HEK293 (cell line): ENCODE measurements around the gene NUMB.

Experiments
- CTCF ChIA-PET: fragments of 350-600 bp; formaldehyde crosslinking; extraction: SDS; loops from one replicate; lab custom pipeline; 2021; ENCODE audit warnings: antibody characterized with exemption; lab: Yijun Ruan, JAX
- POLR2A ChIA-PET: fragments of 300-600 bp; formaldehyde crosslinking; extraction: SDS; loops from one replicate; lab custom pipeline; 2020; ENCODE audit warnings: antibody characterized with exemption, inconsistent platforms; lab: Yijun Ruan, JAX
- H3K27ac ChIP-seq: fragments of 200-500 bp; sonication (Bioruptor generic); 2 replicates; pipeline ENCODE4 v1.5.1; 2014; ENCODE audit warnings: low read depth, low read length, control low read depth, inconsistent platforms; ENCODE audit errors: extremely low read depth
- H3K36me3 ChIP-seq, 2 experiments: fragments of 200-500 bp in 1 of 2; sonication (Bioruptor generic) in 1 of 2; 1 replicate in 1 of 2; 2 replicates in 1 of 2; pipeline ENCODE4 v1.5.1; 2014 to 2017; ENCODE audit warnings: inconsistent platforms in 2 of 2, low read length in 2 of 2; ENCODE audit not compliant: control insufficient read depth in 2 of 2, insufficient read depth in 1 of 2
- H3K4me1 ChIP-seq: fragments of 200-500 bp; sonication (Bioruptor generic); 2 replicates; pipeline ENCODE4 v1.5.1; 2014; ENCODE audit warnings: mild to moderate bottlenecking, low read length, inconsistent platforms; ENCODE audit not compliant: control insufficient read depth, insufficient read depth
- H3K4me3 ChIP-seq: 2 replicates; pipeline ENCODE4 v1.5.1; 2011; ENCODE audit warnings: low read depth, mild to moderate bottlenecking, control low read depth, low read length, moderate library complexity
- H3K9me3 ChIP-seq: fragments of 200-500 bp; sonication (Bioruptor generic); 2 replicates; pipeline ENCODE4 v1.5.1; 2014; ENCODE audit warnings: low read depth, low read length, inconsistent platforms; ENCODE audit not compliant: control insufficient read depth, insufficient read depth
- BCL11B ChIP-seq: fragments of 450-650 bp; formaldehyde crosslinking; IDR thresholded peaks from 2 replicates; pipeline ENCODE4 v1.5.1; 2016; ENCODE audit warnings: low read depth, missing biosample characterization, missing genetic modification characterization
- GLIS2 ChIP-seq: fragments of 450-650 bp; formaldehyde crosslinking; IDR thresholded peaks from 2 replicates; pipeline ENCODE4 v1.5.1; 2016; ENCODE audit warnings: missing biosample characterization, missing genetic modification characterization
- HOXA7 ChIP-seq: sonication (generic); formaldehyde crosslinking; IDR thresholded peaks from 2 replicates; pipeline ENCODE4 v1.8.1; 2022; ENCODE audit warnings: missing genetic modification reagents, borderline replicate concordance
- HOXC10 ChIP-seq: sonication (generic); formaldehyde crosslinking; IDR thresholded peaks from 2 replicates; pipeline ENCODE4 v1.8.1; 2023; ENCODE audit warnings: mild to moderate bottlenecking, missing genetic modification reagents
- MZF1 ChIP-seq: fragments of 450-650 bp; formaldehyde crosslinking; IDR thresholded peaks from 2 replicates; pipeline ENCODE4 v1.5.1; 2017; ENCODE audit warnings: missing biosample characterization, missing genetic modification characterization, borderline replicate concordance
- WT1 ChIP-seq: fragments of 450-650 bp; formaldehyde crosslinking; IDR thresholded peaks from 2 replicates; pipeline ENCODE4 v1.5.1; 2016; ENCODE audit warnings: missing biosample characterization, missing genetic modification characterization
- ZBTB26 ChIP-seq: fragments of 450-650 bp; formaldehyde crosslinking; optimal IDR thresholded peaks from 2 replicates; pipeline ENCODE3; 2016; ENCODE audit warnings: missing biosample characterization, mild to moderate bottlenecking, missing genetic modification characterization
- ZFP3 ChIP-seq: fragments of 450-650 bp; formaldehyde crosslinking; IDR thresholded peaks from 2 replicates; pipeline ENCODE4 v1.5.1; 2016; ENCODE audit warnings: low read depth, missing biosample characterization, missing genetic modification characterization
- ZIC2 ChIP-seq: fragments of 450-650 bp; formaldehyde crosslinking; IDR thresholded peaks from 2 replicates; pipeline ENCODE4 v1.5.1; 2016; ENCODE audit warnings: missing biosample characterization, missing genetic modification characterization
- ZNF121 ChIP-seq: fragments of 450-650 bp; formaldehyde crosslinking; IDR thresholded peaks from 2 replicates; pipeline ENCODE4 v1.5.1; 2016; ENCODE audit warnings: missing biosample characterization, missing genetic modification characterization
- ZNF138 ChIP-seq: fragments of 450-650 bp; formaldehyde crosslinking; IDR thresholded peaks from 2 replicates; pipeline ENCODE4 v1.5.1; 2016; ENCODE audit warnings: missing biosample characterization, missing genetic modification characterization, borderline replicate concordance
- ZNF184 ChIP-seq: fragments of 450-650 bp; IDR thresholded peaks from 2 replicates; pipeline ENCODE4 v1.5.1; 2018; ENCODE audit warnings: missing biosample characterization, mild to moderate bottlenecking, missing genetic modification characterization
- ZNF2 ChIP-seq: fragments of 450-650 bp; formaldehyde crosslinking; IDR thresholded peaks from 2 replicates; pipeline ENCODE4 v1.5.1; 2016; ENCODE audit warnings: missing biosample characterization, missing genetic modification characterization
- ZNF341 ChIP-seq: fragments of 450-650 bp; formaldehyde crosslinking; IDR thresholded peaks from 2 replicates; pipeline ENCODE4; 2016; ENCODE audit warnings: low read depth, missing biosample characterization, missing genetic modification characterization
- ZNF366 ChIP-seq: fragments of 450-650 bp; formaldehyde crosslinking; conservative IDR thresholded peaks from 2 replicates; pipeline ENCODE4 v1.5.1; 2016; ENCODE audit warnings: missing biosample characterization, missing genetic modification characterization
- ZNF423 ChIP-seq: fragments of 450-650 bp; formaldehyde crosslinking; IDR thresholded peaks from 2 replicates; pipeline ENCODE4 v1.5.1; 2016; ENCODE audit warnings: missing biosample characterization, missing genetic modification characterization
- ZNF433 ChIP-seq: fragments of 450-650 bp; formaldehyde crosslinking; IDR thresholded peaks from 2 replicates; pipeline ENCODE4 v1.5.1; 2016; ENCODE audit warnings: missing biosample characterization, missing genetic modification characterization, low read depth
- ZNF549 ChIP-seq: fragments of 450-650 bp; IDR thresholded peaks from 2 replicates; pipeline ENCODE4 v1.5.1; 2018; ENCODE audit warnings: missing biosample characterization, missing genetic modification characterization, mild to moderate bottlenecking, inconsistent platforms, moderate library complexity
- ZNF558 ChIP-seq: fragments of 450-650 bp; formaldehyde crosslinking; IDR thresholded peaks from 2 replicates; pipeline ENCODE4 v1.5.1; 2016; ENCODE audit warnings: missing biosample characterization, missing genetic modification characterization
- ZNF585B ChIP-seq: fragments of 450-650 bp; formaldehyde crosslinking; IDR thresholded peaks from 2 replicates; pipeline ENCODE4 v1.5.1; 2016; ENCODE audit warnings: missing biosample characterization, missing genetic modification characterization
- ZNF701 ChIP-seq: fragments of 450-650 bp; formaldehyde crosslinking; IDR thresholded peaks from 2 replicates; pipeline ENCODE4 v1.5.1; 2016; ENCODE audit warnings: missing biosample characterization, missing genetic modification characterization
- ZNF768 ChIP-seq: fragments of 450-650 bp; formaldehyde crosslinking; IDR thresholded peaks from 2 replicates; pipeline ENCODE4 v1.5.1; 2018; ENCODE audit warnings: missing biosample characterization, mild to moderate bottlenecking, missing genetic modification characterization
- ZSCAN16 ChIP-seq: fragments of 450-650 bp; formaldehyde crosslinking; IDR thresholded peaks from 2 replicates; pipeline ENCODE4 v1.5.1; 2016; ENCODE audit warnings: missing biosample characterization, missing genetic modification characterization
- ZSCAN4 ChIP-seq: fragments of 450-650 bp; formaldehyde crosslinking; IDR thresholded peaks from 2 replicates; pipeline ENCODE4 v1.5.1; 2017; ENCODE audit warnings: missing biosample characterization, missing genetic modification characterization
- ZXDB ChIP-seq: fragments of 450-650 bp; formaldehyde crosslinking; IDR thresholded peaks from 2 replicates; pipeline ENCODE4 v1.5.1; 2016; ENCODE audit warnings: missing biosample characterization, missing genetic modification characterization
- TF ChIP-seq, protein P1 (sequence below): fragments of 450-650 bp; formaldehyde crosslinking; IDR thresholded peaks from 2 replicates; pipeline ENCODE4 v1.5.1; 2016; ENCODE audit warnings: missing biosample characterization, missing genetic modification characterization
- TF ChIP-seq, protein P2 (sequence below): fragments of 450-650 bp; formaldehyde crosslinking; IDR thresholded peaks from 2 replicates; pipeline ENCODE4 v1.5.1; 2016; ENCODE audit warnings: missing biosample characterization, missing genetic modification characterization
- TF ChIP-seq, protein P3 (sequence below): fragments of 450-650 bp; formaldehyde crosslinking; IDR thresholded peaks from 2 replicates; pipeline ENCODE4 v1.5.1; 2017; ENCODE audit warnings: missing biosample characterization, missing genetic modification characterization

NUMB gene

GRCh38 chr14:73236752-73237218 is 221.6 kb downstream of the NUMB start (continued):
- no peak for TF ChIP-seq ZNF121 (tag by site-specific recombination)
- no peak for TF ChIP-seq GLIS2 (tag by site-specific recombination)
- no peak for TF ChIP-seq ZNF184 (tag by site-specific recombination)
- no peak for TF ChIP-seq BCL11B
- peak; percentile 97 for TF ChIP-seq ZNF366 (tag by site-specific recombination)
- no peak for TF ChIP-seq ZNF423 (tag by site-specific recombination)
- no peak for TF ChIP-seq ZXDB (tag by site-specific recombination)
- TF ChIP-seq, protein P1, sequence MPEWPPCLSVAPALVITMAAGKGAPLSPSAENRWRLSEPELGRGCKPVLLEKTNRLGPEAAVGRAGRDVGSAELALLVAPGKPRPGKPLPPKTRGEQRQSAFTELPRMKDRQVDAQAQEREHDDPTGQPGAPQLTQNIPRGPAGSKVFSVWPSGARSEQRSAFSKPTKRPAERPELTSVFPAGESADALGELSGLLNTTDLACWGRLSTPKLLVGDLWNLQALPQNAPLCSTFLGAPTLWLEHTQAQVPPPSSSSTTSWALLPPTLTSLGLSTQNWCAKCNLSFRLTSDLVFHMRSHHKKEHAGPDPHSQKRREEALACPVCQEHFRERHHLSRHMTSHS (tag by site-specific recombination): no peak
- no peak for TF ChIP-seq ZNF768 (tag by site-specific recombination)
- TF ChIP-seq WT1: no peak

- no peak overlapping the region for H3K4me3 ChIP-seq
- H3K9me3 ChIP-seq: no peaks in the 10 kb centered on the region
- no peaks in the 10 kb centered on the region for H3K36me3 ChIP-seq
- TF ChIP-seq ZNF585B: no peak
- no peak for TF ChIP-seq ZNF2 (tag by site-specific recombination)
- TF ChIP-seq HOXC10: no peak
- no peak for TF ChIP-seq ZNF558 (tag by site-specific recombination)
- TF ChIP-seq ZBTB26 (tag by site-specific recombination): no peak
- no peak for TF ChIP-seq ZFP3 (tag by site-specific recombination)
- TF ChIP-seq ZNF433: no peak
- TF ChIP-seq ZNF549: no peak
- TF ChIP-seq, protein P2, sequence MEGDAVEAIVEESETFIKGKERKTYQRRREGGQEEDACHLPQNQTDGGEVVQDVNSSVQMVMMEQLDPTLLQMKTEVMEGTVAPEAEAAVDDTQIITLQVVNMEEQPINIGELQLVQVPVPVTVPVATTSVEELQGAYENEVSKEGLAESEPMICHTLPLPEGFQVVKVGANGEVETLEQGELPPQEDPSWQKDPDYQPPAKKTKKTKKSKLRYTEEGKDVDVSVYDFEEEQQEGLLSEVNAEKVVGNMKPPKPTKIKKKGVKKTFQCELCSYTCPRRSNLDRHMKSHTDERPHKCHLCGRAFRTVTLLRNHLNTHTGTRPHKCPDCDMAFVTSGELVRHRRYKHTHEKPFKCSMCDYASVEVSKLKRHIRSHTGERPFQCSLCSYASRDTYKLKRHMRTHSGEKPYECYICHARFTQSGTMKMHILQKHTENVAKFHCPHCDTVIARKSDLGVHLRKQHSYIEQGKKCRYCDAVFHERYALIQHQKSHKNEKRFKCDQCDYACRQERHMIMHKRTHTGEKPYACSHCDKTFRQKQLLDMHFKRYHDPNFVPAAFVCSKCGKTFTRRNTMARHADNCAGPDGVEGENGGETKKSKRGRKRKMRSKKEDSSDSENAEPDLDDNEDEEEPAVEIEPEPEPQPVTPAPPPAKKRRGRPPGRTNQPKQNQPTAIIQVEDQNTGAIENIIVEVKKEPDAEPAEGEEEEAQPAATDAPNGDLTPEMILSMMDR: no peak
- peaks cover 13% of the 10 kb centered on the region for H3K4me1 ChIP-seq
- POLR2A ChIA-PET: interaction anchor here (0.5 kb wide), 1 partner anchor 10 kb away, joined by 5 read pairs; no protein-coding TSS in a partner anchor
- H3K27ac ChIP-seq: no peak overlapping the region
- CTCF ChIA-PET: interaction anchor here (0.9 kb wide), 1 partner anchor 59 kb away, joined by 4 read pairs; no protein-coding TSS in a partner anchor
Measured at GRCh38 chr14:73236157-73236556, 222.2 kb downstream of the NUMB start.

DNA sequence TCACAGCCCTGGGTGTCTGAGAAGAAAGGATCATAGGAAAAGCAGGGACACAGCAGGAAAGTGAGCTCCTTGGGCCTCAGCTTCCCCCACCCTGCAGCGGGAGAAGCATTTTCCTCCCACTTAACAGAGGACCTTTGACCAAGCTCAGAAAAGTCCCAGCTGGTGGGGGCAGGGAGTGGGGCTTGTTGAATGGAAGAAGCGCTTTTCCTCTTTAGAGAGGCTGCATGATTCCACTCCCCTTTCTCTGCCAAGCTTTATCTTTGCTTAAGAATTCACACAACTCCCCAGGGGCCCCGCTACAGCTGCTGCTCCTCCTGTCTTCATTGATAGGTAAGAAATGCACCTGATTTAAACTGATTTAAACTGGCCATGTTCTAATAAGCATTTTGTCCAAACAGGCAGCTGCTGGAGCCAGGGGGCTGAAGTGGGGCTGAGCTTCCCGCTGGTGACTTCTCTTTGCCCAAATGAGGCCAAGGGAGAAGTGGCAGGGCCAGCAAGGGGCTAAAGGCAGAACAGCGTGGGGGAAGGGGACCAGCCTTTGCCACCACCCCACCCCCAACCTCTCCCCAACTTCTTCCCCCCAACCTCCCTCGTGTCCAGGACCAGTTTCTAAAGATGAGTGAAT is 222.7 kb downstream of the NUMB start:
- TF ChIP-seq HOXA7 (CRISPR knock-in tag) (no peak), ZSCAN16 (no peak), ZIC2 (tag by site-specific recombination) (peak; percentile 55), ZSCAN4 (tag by site-specific recombination) (no peak), ZNF341 (tag by site-specific recombination) (0 out of 2 replicates have a peak, but pooled peaks have one; percentile 29), ZNF701 (tag by site-specific recombination) (no peak), ZNF138 (tag by site-specific recombination) (no peak), MZF1 (no peak)
- TF ChIP-seq, protein P3, sequence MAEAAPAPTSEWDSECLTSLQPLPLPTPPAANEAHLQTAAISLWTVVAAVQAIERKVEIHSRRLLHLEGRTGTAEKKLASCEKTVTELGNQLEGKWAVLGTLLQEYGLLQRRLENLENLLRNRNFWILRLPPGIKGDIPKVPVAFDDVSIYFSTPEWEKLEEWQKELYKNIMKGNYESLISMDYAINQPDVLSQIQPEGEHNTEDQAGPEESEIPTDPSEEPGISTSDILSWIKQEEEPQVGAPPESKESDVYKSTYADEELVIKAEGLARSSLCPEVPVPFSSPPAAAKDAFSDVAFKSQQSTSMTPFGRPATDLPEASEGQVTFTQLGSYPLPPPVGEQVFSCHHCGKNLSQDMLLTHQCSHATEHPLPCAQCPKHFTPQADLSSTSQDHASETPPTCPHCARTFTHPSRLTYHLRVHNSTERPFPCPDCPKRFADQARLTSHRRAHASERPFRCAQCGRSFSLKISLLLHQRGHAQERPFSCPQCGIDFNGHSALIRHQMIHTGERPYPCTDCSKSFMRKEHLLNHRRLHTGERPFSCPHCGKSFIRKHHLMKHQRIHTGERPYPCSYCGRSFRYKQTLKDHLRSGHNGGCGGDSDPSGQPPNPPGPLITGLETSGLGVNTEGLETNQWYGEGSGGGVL (tag by site-specific recombination): peak; percentile 24; the same call in 1 of the 2 replicates
- Histone ChIP-seq H3K9me3 (no peaks in the 10 kb centered on the region), H3K36me3 (no peaks in the 10 kb centered on the region), H3K4me3 (no peak overlapping the region), H3K4me1 (peaks cover 13% of the 10 kb centered on the region), H3K27ac (no peak overlapping the region)
- ChIA-PET POLR2A (no interaction called here), CTCF (interaction anchor here (0.5 to 0.6 kb wide), 2 partner anchors 31 to 234 kb away, joined by 3 to 4 read pairs; no protein-coding TSS in a partner anchor)
